NT2/D1 (cell line): ENCODE data around the gene PPHLN1.

Experiments used
- DNase-seq: peaks from one replicate; pipeline ENCODE4 v3.0.0-alpha.2; 2011; ENCODE audit warnings: low read depth, low spot score
- H3K27me3 ChIP-seq: 2 replicates; pipeline ENCODE4 v1.6.0; 2011; ENCODE audit warnings: mild to moderate bottlenecking; ENCODE audit not compliant: insufficient read length, insufficient read depth
- H3K36me3 ChIP-seq: 2 replicates; pipeline ENCODE4 v1.6.1; 2011; ENCODE audit warnings: mild to moderate bottlenecking, low read length, mixed read lengths; ENCODE audit not compliant: insufficient read depth, insufficient read length
- H3K4me1 ChIP-seq: 2 replicates; pipeline ENCODE4 v1.5.1; 2011; ENCODE audit not compliant: insufficient read depth, insufficient read length
- H3K4me3 ChIP-seq: 2 replicates; pipeline ENCODE4 v1.5.1; 2011; ENCODE audit warnings: low read depth; ENCODE audit not compliant: insufficient read length
- H3K9ac ChIP-seq: 2 replicates; pipeline ENCODE4 v1.6.0; 2011; ENCODE audit warnings: low read depth; ENCODE audit not compliant: insufficient read length
- H3K9me3 ChIP-seq: 2 replicates; pipeline ENCODE4 v1.5.1; 2011; ENCODE audit warnings: mild to moderate bottlenecking, low read length; ENCODE audit not compliant: insufficient read depth
- SUZ12 ChIP-seq: IDR thresholded peaks from 2 replicates; pipeline ENCODE4 v1.6.1; 2011; ENCODE audit not compliant: insufficient read length, insufficient read depth; ENCODE audit errors: extremely low read depth
- YY1 ChIP-seq: IDR thresholded peaks from 2 replicates; pipeline ENCODE4 v1.6.1; 2011; ENCODE audit not compliant: insufficient read length, insufficient read depth
- ZNF274 ChIP-seq: IDR thresholded peaks from 2 replicates; pipeline ENCODE4 v1.6.1; 2011; ENCODE audit warnings: mild to moderate bottlenecking, low read depth, low read length

Gene PPHLN1

GRCh38 chr12:42298887-42299286 is 27.1 kb upstream of the PPHLN1 start:
- no peaks in the 10 kb centered on the region for H3K36me3 ChIP-seq
- no peak for DNase-seq
- no peak overlapping the region for H3K9ac ChIP-seq
- H3K4me1 ChIP-seq, result no peaks in the 10 kb centered on the region
- no peak for TF ChIP-seq YY1
- no peak for TF ChIP-seq ZNF274
- TF ChIP-seq SUZ12, result no peak
- H3K4me3 ChIP-seq, result no peak overlapping the region
- no peaks in the 10 kb centered on the region for H3K27me3 ChIP-seq
- peaks cover 3% of the 10 kb centered on the region; the same call in 1 of the 2 replicates for H3K9me3 ChIP-seq

GRCh38 chr12:42299392-42300308 is 26.3 kb upstream of the PPHLN1 start:
- Histone ChIP-seq H3K9me3 (peaks cover 3% of the 10 kb centered on the region; the same call in 1 of the 2 replicates), H3K36me3 (no peaks in the 10 kb centered on the region), H3K9ac (no peak overlapping the region), H3K27me3 (no peaks in the 10 kb centered on the region), H3K4me3 (no peak overlapping the region), H3K4me1 (no peaks in the 10 kb centered on the region)
- DNase-seq, result no peak
- TF ChIP-seq YY1 (no peak), ZNF274 (no peak), SUZ12 (no peak)

GRCh38 chr12:42306297-42306696 is 19.7 kb upstream of the PPHLN1 start:
- Histone ChIP-seq H3K9me3 (no peaks in the 10 kb centered on the region; the same call in 1 of the 2 replicates), H3K4me1 (no peaks in the 10 kb centered on the region), H3K9ac (no peak overlapping the region), H3K27me3 (no peaks in the 10 kb centered on the region), H3K4me3 (no peak overlapping the region), H3K36me3 (no peaks in the 10 kb centered on the region)
- no peak for TF ChIP-seq ZNF274
- TF ChIP-seq SUZ12, result no peak
- no peak for TF ChIP-seq YY1
- DNase-seq, result no peak

- H3K4me1 ChIP-seq, result no peaks in the 10 kb centered on the region
Observed at GRCh38 chr12:42308390-42308789, 17.6 kb upstream of the PPHLN1 start.

GRCh38 chr12:42309996-42310395 is 16.0 kb upstream of the PPHLN1 start:
- no peak for TF ChIP-seq SUZ12
- TF ChIP-seq YY1, result no peak
- no peak for TF ChIP-seq ZNF274
- H3K9ac ChIP-seq, result no peak overlapping the region
- H3K27me3 ChIP-seq, result no peaks in the 10 kb centered on the region
- no peak for DNase-seq
- no peaks in the 10 kb centered on the region for H3K4me1 ChIP-seq
- no peaks in the 10 kb centered on the region for H3K9me3 ChIP-seq
- H3K36me3 ChIP-seq, result peaks cover 20% of the 10 kb centered on the region
- no peak overlapping the region for H3K4me3 ChIP-seq

More at GRCh38 chr12:42308390-42308789, 17.6 kb upstream of the PPHLN1 start:
- TF ChIP-seq YY1, result no peak
- no peak for TF ChIP-seq ZNF274
- TF ChIP-seq SUZ12, result no peak
- peaks cover 14% of the 10 kb centered on the region for H3K36me3 ChIP-seq
- no peak for DNase-seq
- no peaks in the 10 kb centered on the region for H3K27me3 ChIP-seq
- H3K9ac ChIP-seq, result no peak overlapping the region
- H3K9me3 ChIP-seq, result no peaks in the 10 kb centered on the region
- H3K4me3 ChIP-seq, result no peak overlapping the region

- Histone ChIP-seq H3K9me3 (no peaks in the 10 kb centered on the region), H3K36me3 (peaks cover 46% of the 10 kb centered on the region), H3K27me3 (no peaks in the 10 kb centered on the region), H3K4me1 (no peaks in the 10 kb centered on the region), H3K9ac (no peak overlapping the region), H3K4me3 (no peak overlapping the region)
- no peak for DNase-seq
- TF ChIP-seq YY1 (no peak), ZNF274 (no peak), SUZ12 (no peak)
Observed at GRCh38 chr12:42315108-42315507, 10.9 kb upstream of the PPHLN1 start.

- Histone ChIP-seq H3K4me1 (peaks cover 4% of the 10 kb centered on the region), H3K9ac (no peak overlapping the region), H3K9me3 (no peaks in the 10 kb centered on the region), H3K36me3 (peaks cover 53% of the 10 kb centered on the region), H3K27me3 (no peaks in the 10 kb centered on the region), H3K4me3 (no peak overlapping the region)
- TF ChIP-seq SUZ12 (no peak), YY1 (no peak), ZNF274 (no peak)
- no peak for DNase-seq
Observed at GRCh38 chr12:42320796-42321195, 5.2 kb upstream of the PPHLN1 start.
